Stimulated activated naive CD8-positive, alpha-beta T cell treated with anti-CD3 and anti-CD28 coated beads, Interleukin-15, amount 100 ng/mL, for 72 hours (primary cell): Measurements from ENCODE around the gene CENPF.
"Not testable (repeated sequence)": the region's sequence is repeated elsewhere in the genome, so short reads cannot be mapped to it uniquely, and the experiment has no call there.

ENCODE experiments used
- ATAC-seq: fragments of 150-1000 bp; cut with Tn5 transposase; 2 replicates; pipeline ENCODE4 v1.10.0; 2021; ENCODE audit warnings: mild to moderate bottlenecking, moderate library complexity
- DNase-seq, 2 donors: peaks; one replicate each; pipeline ENCODE4 v3.0.0; 2021 to 2022
- H3K27ac Mint-ChIP-seq, 2 donors: one replicate each; pipeline ENCODE4 v1.8.0; 2022; ENCODE audit warnings: mild to moderate bottlenecking in 2 of 2, mixed read lengths in 2 of 2, moderate library complexity in 2 of 2
- H3K27me3 Mint-ChIP-seq: one replicate; pipeline ENCODE4 v1.8.0; 2022; ENCODE audit warnings: mixed read lengths
- H3K4me1 Mint-ChIP-seq: one replicate; pipeline ENCODE4 v1.8.0; 2022; ENCODE audit warnings: mild to moderate bottlenecking, mixed read lengths
- H3K4me3 Mint-ChIP-seq, 2 donors: one replicate each; pipeline ENCODE4 v1.8.0; 2022; ENCODE audit warnings: mild to moderate bottlenecking in 2 of 2, mixed read lengths in 2 of 2, moderate library complexity in 1 of 2
- H3K9me3 Mint-ChIP-seq, 2 donors: one replicate each; pipeline ENCODE4 v1.8.0; 2022; ENCODE audit warnings: mixed read lengths in 2 of 2

Gene CENPF

DNA sequence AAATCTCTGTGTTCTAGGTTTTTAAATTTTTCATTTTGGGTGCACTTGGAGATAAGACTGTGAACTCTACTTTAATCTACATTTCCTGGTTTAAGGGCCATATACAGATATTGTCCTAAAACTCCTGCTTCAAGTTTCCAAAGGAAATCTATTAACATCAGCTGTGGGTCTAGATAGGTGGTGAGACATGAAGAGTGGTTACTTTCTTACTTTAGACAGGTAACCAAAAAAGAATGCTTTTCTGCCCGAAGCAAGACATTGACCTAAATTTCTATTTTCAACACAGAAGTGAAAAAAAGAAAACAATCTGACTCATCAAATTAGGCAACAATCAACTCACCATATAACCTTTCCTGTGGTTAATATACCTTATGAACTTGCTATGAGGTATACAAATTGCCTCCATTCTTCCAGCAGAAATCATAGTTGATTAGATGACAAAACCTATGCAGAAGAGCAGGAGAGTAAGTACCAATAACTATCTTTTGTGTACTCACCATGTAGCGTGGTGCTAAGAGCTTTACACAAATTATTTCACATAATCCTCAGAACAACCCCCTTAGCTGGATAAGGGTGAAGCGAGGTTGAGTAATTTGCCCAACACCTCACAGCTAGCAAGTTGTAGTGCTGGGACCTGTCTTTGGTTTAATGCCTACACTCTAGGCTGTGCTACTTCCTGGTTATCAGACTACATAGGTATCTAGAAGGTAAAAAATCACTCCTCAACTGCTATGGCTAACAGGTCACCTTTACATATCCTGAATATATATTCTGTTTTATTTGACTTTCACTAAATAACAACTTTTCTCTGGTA, 28.2 kb upstream of the CENPF start:
- H3K4me1 Mint-ChIP-seq: no peaks in the 10 kb centered on the region
- no peak for DNase-seq
- H3K9me3 Mint-ChIP-seq: peaks cover 14 to 25% of the 10 kb centered on the region in 2 donors
- no peak for ATAC-seq
- no peak overlapping the region for H3K4me3 Mint-ChIP-seq
- H3K27ac Mint-ChIP-seq: no peak overlapping the region
- no peaks in the 10 kb centered on the region for H3K27me3 Mint-ChIP-seq

DNA sequence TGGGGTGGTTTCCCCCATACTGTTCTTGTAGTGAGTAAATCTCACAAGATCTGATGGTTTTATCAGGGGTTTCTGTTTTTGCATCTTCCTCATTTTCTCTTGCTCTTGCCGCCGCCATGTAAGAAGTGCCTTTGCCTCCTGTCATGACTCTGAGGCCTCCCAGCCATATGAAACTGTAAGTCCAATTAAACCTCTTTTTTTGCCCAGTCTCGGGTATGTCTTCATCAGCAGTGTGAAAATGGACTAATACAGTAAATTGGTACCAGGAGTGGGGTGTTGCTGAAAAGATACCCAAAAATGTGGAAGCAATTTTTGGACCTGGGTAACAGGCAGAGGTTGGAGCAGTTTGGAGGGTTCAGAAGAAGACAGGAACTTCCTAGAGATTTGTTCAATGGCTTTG, 26.9 kb upstream of the CENPF start:
- ATAC-seq, H3K27ac Mint-ChIP-seq, H3K4me1 Mint-ChIP-seq, H3K4me3 Mint-ChIP-seq, H3K27me3 Mint-ChIP-seq, DNase-seq: not testable (repeated sequence)
- H3K9me3 Mint-ChIP-seq: peaks cover 14 to 25% of the 10 kb centered on the region in 2 donors

DNA sequence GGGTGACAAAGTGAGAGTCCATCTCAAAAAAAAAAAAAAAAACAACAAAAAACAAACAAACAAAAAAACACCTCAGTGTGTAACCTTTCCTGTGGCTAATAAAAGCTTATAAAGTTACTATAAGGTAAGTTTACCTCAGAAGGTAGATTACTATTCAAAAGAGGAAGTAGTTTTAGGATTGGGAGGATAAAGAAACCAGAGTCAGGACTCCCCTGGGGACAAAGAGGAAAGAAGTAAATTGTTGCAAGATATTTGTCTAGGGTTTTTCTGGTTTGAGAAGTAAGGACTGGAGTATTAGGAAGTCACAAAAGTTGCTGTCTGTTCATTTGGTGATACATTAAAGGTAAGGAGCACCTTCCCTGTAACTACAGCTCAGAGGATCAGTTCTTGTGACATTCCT, 23.8 kb upstream of the CENPF start:
- DNase-seq (no peak), ATAC-seq (no peak)
- Mint-ChIP-seq H3K27me3 (no peaks in the 10 kb centered on the region), H3K4me1 (no peaks in the 10 kb centered on the region), H3K4me3 (no peak overlapping the region), H3K9me3 (peaks cover 14 to 25% of the 10 kb centered on the region in 2 donors), H3K27ac (no peak overlapping the region)

DNA sequence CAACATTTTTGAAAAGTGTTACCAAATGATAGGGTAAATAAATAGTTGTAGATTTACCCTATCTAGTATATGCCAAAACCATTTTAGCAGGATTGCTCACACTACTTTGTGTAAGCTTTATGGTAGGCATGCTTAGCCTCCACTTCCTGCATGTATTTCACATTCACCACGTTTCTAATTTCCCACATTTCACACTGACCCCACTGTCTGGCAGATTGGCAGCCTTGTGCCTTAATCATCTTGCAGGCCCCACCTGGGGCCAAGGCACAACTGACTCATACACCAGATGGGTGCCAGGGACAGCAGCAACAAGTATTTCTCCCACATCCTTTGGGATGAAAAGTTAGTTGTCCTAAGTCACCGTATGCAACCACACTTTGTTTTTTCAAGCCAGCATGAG, 21.2 kb upstream of the CENPF start:
- no peak for DNase-seq

DNA sequence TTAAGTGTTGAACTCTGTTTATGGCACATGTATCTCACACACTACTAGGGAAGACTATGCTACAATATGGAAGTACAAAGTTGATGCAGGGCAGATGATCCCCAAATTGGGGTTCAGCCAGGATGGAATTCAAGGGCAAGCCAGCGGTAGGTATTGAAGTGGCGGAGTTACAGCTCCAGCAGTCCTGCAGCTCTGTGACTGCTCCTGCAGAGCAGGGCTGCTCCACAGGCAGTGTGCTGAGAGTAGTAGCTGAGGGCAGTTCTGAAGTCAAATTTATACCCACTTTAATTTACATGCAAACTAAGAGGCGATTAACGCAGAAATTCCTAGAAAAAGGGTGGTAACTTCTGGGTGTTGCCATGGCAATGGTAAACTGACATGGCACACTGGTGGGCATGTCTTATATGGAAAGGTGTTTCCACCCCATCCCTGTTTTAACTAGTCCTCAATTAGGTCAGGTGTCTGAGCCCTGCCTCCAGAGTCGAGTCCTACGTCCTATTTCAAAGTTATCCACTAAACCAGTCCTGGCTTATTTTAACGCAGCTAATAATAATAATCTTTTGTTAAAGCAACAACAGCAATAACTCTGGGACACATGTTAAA, 20.6 kb upstream of the CENPF start:
- Mint-ChIP-seq H3K9me3 (peaks cover 0 to 8% of the 10 kb centered on the region in 2 donors), H3K27me3 (no peaks in the 10 kb centered on the region), H3K4me3 (no peak overlapping the region), H3K4me1 (no peaks in the 10 kb centered on the region), H3K27ac (no peak overlapping the region)
- ATAC-seq (no peak), DNase-seq (no peak)

More for the DNA sequence above, 21.2 kb upstream of the CENPF start:
- Mint-ChIP-seq H3K27me3 (no peaks in the 10 kb centered on the region), H3K27ac (no peak overlapping the region), H3K9me3 (peaks cover 4 to 14% of the 10 kb centered on the region in 2 donors), H3K4me1 (no peaks in the 10 kb centered on the region), H3K4me3 (no peak overlapping the region)
- no peak for ATAC-seq

DNA sequence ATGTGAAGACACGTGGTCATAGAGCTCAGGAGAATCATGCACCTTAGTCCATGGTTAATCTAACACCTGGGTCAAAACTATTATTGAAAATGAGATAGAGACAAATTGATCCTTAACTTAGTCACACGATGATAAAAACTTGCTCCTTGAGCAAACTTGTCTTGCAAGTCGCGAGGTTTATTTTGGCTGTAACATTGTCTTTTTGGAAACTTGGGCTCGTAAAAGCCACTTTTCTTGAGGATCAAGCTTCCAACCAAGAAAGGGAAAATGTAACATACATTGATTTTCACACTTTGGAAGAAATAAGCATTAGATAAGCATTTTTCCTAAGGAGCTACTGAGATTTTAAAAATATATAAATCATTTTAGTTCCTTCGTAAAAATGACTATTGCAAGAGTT, 19.9 kb upstream of the CENPF start:
- ATAC-seq (no peak), DNase-seq (no peak)
- Mint-ChIP-seq H3K9me3 (peaks cover 0 to 1% of the 10 kb centered on the region in 2 donors), H3K27me3 (no peaks in the 10 kb centered on the region), H3K4me3 (no peak overlapping the region), H3K4me1 (no peaks in the 10 kb centered on the region), H3K27ac (no peak overlapping the region)

DNA sequence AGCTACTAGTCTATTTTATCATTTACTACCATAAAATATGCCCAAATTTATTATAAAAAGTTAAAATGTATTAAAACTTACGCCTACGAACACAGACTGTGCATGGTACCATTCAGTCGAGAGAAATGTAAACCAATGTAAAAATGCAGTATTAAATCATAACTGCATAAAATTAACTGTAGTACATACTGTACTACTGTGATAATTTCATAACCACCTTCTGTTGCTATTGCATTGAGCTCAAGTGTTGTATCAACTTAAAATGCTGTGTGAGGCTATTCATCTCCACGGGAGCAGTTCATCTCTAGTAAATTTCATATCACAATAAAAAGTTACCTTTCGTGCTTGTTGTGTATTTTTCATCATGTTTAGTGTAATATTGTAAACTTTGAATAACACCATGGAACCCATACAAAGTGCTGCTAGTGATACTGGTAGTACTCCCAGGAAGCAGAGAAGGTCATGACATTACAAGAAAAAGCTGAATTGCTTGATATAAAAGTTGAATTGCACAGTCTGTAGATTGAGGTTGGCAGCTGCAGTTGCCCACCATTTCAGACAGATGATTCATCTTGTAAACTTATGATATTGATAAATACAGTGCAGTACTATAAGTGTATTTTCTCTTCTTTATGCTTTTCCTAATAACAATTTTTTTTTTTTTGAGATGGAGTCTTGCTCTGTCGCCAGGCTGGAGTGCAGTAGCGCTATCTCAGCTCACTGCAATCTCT, 19.0 kb upstream of the CENPF start:
- no peaks in the 10 kb centered on the region for H3K9me3 Mint-ChIP-seq
- H3K27me3 Mint-ChIP-seq: no peaks in the 10 kb centered on the region
- ATAC-seq (no peak), DNase-seq (no peak)
- H3K27ac Mint-ChIP-seq: no peak overlapping the region
- H3K4me1 Mint-ChIP-seq: no peaks in the 10 kb centered on the region
- H3K4me3 Mint-ChIP-seq: no peak overlapping the region

DNA sequence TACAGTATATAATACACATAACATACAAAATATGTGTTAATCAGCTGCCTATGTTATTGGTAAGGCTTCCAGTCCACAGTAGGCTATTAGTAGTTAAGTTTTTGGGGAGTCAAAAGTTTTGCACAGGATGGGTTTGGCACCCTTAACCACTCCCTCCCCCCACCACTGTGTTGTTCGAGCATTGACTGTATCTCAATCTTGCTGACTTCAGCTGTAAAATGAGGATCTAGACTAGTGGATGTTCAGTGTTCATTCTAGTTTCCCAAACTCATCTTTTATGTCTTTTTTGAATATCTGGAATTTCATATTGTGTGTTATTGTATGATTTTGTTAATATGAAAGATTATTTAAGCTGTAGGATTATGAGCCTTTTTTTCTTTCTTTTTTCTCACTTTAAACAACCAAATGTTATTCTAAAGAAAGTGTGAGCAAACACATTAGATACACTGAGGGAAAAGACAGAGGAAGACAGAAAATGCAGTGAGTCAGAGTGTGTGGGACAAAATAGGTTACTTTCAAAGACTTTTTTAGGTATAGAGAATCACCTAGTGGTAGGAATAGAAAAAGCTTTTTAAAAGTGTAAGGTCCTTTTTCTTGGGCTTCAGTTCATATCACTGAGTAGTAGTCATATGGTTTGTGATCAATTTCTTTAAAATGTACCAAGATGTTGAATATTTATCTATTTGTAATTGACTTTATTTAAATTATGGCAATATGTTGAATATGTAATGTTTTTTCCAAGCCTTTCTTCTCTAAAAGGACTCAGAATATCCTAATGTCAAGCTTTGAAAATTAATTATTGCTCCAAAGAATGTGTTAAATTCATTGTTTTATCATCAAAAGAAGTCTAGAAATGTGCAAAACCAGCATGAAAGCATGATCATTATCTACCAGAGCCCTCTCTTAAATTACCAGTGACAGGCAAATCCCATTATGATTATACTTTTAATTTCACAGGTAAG, 17.9 kb upstream of the CENPF start:
- DNase-seq: no peak
- Mint-ChIP-seq H3K27me3 (no peaks in the 10 kb centered on the region), H3K4me1 (no peaks in the 10 kb centered on the region), H3K27ac (no peak overlapping the region), H3K4me3 (no peak overlapping the region), H3K9me3 (no peaks in the 10 kb centered on the region)
- peak; percentile 82 for ATAC-seq

DNA sequence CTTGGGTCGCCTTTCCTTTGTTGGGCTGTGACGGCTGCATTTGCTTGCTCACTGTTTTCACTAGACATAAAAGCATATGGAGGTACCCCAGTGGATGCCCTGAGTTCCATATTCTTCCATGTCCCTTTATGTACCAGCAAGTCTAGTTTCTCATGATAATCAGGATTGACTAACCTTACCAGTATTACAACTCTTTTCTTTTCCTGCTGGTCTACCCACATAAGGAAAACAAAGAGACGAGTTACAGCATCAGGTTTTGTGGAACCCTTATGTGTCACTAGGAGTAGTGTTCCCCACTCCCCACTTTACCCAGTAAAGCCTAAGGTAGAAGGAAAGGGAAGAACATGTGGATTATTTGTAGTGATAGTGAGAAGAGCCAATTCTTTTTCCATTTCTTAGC, 16.4 kb upstream of the CENPF start:
- Mint-ChIP-seq H3K27ac (no peak overlapping the region), H3K27me3 (no peaks in the 10 kb centered on the region), H3K4me1 (no peaks in the 10 kb centered on the region), H3K9me3 (no peaks in the 10 kb centered on the region), H3K4me3 (no peak overlapping the region)
- ATAC-seq (no peak), DNase-seq (no peak)

DNA sequence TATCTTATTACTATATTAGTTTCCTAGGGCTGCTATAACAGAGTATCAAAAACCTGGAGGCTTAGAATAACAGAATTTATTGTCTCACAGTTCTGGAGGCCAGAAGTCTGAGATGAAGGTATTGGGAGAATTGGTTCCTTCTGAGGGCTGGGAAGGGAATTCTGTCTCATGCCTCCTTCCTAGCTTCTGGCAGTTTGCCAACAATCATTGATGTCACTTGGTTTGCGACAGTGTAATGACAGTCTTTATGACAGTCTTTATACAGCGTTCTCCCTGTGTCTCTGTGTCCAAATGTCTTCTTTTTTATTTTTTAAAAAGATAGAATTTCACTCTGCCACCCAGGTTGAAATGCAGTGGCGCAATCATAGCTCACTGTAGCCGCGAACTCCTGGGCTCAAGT, 15.8 kb upstream of the CENPF start:
- H3K4me1 Mint-ChIP-seq: no peaks in the 10 kb centered on the region
- H3K27me3 Mint-ChIP-seq: no peaks in the 10 kb centered on the region
- H3K9me3 Mint-ChIP-seq: no peaks in the 10 kb centered on the region
- DNase-seq (no peak), ATAC-seq (no peak)
- no peak overlapping the region for H3K27ac Mint-ChIP-seq
- no peak overlapping the region for H3K4me3 Mint-ChIP-seq

DNA sequence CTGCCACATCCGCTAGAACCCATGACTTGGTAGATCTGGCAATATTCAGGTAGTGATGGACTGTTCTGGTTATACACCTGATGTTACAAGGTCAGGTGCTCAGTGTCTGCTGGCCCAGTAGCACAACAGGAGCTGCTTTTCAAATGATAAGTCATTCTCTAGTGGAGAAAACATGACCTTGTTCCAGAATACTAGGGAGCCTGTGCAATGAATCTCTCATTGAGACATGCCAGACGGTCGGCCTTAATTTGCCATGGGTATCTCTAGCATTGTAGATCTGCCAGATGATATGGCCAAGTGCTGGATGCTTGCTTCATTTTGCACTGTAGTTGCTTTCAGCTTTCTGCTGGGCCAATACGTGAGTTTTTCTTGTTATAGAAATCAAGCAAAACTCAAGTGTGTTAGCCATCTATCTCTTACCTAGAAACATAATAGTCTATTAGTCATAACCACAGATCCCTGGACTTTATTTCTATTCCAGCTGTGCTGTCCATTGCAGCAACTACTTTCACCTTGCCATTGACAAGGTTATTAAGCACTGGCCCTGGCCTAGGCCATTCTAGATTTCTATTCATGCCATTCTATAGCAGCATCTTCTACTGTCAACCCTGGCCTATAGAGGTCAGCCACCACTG, 13.9 kb upstream of the CENPF start:
- no peak overlapping the region for H3K4me3 Mint-ChIP-seq
- no peaks in the 10 kb centered on the region for H3K4me1 Mint-ChIP-seq
- ATAC-seq: no peak
- H3K27ac Mint-ChIP-seq: no peak overlapping the region
- no peak for DNase-seq
- H3K9me3 Mint-ChIP-seq: no peaks in the 10 kb centered on the region
- no peaks in the 10 kb centered on the region for H3K27me3 Mint-ChIP-seq

DNA sequence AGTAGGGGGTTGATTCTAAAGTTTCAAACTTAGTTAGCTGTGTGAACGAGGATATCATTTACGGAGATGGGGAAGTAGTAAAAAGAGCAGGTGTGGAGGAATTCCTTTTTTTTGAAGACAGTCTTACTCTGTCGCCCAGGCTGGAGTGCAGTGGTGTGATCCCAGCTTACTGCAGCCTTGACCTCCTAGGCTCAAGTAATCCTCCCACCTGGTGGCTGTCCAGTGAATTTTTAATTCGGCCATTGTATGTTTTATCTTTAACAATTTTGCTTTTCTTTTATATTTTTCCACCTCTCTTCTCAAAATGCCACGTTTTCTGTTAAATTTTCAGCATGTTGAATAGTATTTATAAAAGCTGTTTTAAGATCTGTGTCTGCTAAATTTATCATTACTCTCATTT, 12.3 kb upstream of the CENPF start:
- DNase-seq (no peak), ATAC-seq (no peak)
- H3K4me1 Mint-ChIP-seq: no peaks in the 10 kb centered on the region
- H3K4me3 Mint-ChIP-seq: no peak overlapping the region
- H3K27ac Mint-ChIP-seq: no peak overlapping the region
- no peaks in the 10 kb centered on the region for H3K27me3 Mint-ChIP-seq
- no peaks in the 10 kb centered on the region for H3K9me3 Mint-ChIP-seq

DNA sequence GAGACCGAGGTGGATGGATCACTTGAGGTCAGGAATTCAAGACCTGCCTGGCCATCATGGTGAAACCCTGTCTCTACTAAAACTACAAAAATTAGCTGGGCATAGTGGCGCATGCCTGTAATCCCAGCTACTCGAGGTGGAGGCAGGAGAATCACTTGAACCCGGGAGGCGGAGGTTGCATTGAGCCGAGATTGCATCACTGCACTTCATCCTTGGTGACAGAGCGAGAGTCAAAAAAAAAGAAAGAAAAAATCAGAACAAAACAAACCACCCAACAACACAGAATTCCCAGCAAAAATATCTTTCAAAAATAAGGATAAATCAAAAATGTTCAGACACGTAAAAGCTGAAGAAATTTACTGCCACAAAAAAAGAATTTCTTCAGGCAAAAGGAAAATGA, 11.1 kb upstream of the CENPF start:
- H3K4me3 Mint-ChIP-seq, H3K4me1 Mint-ChIP-seq, H3K27me3 Mint-ChIP-seq, H3K9me3 Mint-ChIP-seq, ATAC-seq, H3K27ac Mint-ChIP-seq, DNase-seq: not testable (repeated sequence)

DNA sequence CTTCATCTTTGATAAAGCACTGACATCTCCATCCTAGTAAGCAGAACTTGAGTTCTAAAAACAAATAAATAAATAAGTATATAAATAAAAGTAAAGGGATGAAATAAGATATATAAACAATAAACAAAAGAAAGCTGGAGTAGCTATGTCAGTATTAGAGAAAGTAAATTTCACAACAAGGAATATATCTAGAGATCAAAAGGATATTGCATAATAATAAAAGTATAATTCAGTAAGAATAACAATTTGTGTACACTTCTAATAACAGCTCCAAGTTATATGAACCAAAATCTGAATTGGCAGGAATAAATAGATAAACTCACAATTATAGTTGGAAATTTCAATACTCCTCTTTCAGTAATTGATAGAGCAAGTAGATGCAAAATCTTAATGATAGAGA, 9.8 kb upstream of the CENPF start:
- H3K27me3 Mint-ChIP-seq: no peaks in the 10 kb centered on the region
- ATAC-seq (no peak), DNase-seq (no peak)
- no peak overlapping the region for H3K27ac Mint-ChIP-seq
- H3K4me3 Mint-ChIP-seq: no peak overlapping the region
- H3K9me3 Mint-ChIP-seq: no peaks in the 10 kb centered on the region
- no peaks in the 10 kb centered on the region for H3K4me1 Mint-ChIP-seq

DNA sequence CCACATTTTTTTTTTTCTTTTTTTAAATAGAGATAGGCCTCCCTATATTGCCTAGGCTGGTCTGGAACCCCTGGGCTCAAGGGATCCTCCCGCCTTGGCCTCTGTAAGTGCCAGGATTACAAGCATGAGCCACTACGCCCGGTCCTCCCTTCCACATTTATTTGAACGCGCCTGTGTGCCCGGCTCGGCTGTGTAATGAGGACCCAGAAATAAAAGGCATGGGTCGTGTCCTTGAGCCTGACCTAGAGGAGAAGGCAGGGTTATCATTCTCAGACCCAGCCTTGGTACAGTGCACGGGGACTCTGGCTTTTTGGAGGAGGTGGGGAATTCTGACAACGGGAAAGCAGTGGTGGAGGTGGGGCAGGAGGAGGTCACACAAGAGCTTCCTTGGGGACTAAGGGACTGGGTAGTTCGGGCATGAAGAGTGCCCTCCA, 841 bp downstream of the CENPF start:
- H3K4me1 Mint-ChIP-seq: peaks cover 13% of the 10 kb centered on the region
- peak overlapping the region; percentile 98 to 99 for H3K4me3 Mint-ChIP-seq
- no peak for ATAC-seq
- no peaks in the 10 kb centered on the region for H3K27me3 Mint-ChIP-seq
- H3K9me3 Mint-ChIP-seq: no peaks in the 10 kb centered on the region
- no peak for DNase-seq
- peak overlapping the region; percentile 91 to 99 for H3K27ac Mint-ChIP-seq
